Kidney capillary endothelial cell (primary cell): ENCODE results near the gene CSRP1.
A peak's percentile ranks its signal among the peaks of the same experiment; 100 is the strongest.

Experiments used
- DNase-seq: peaks from one replicate; pipeline ENCODE4 v3.0.0-alpha.2; 2018; ENCODE audit warnings: low spot score

Gene CSRP1

GRCh38 chr1:201455098-201455497 lies 51.8 kb downstream of the CSRP1 start:
- DNase-seq: no peak

- no peak for DNase-seq
Observed at GRCh38 chr1:201454608-201455007, 52.3 kb downstream of the CSRP1 start.

- DNase-seq: no peak
Observed at GRCh38 chr1:201452866-201453265, 54.1 kb downstream of the CSRP1 start.

- DNase-seq: peak; percentile 82
Observed at GRCh38 chr1:201450721-201451291, 56.1 kb downstream of the CSRP1 start.

- DNase-seq: no peak
Observed at GRCh38 chr1:201448990-201449389, 57.9 kb downstream of the CSRP1 start.

- peak; percentile 68 for DNase-seq
Observed at GRCh38 chr1:201447903-201448871, 58.7 kb downstream of the CSRP1 start.

GRCh38 chr1:201445310-201445709 lies 61.6 kb downstream of the CSRP1 start:
- DNase-seq: no peak

- DNase-seq: no peak
Observed at GRCh38 chr1:201444792-201445191, 62.1 kb downstream of the CSRP1 start.

GRCh38 chr1:201443747-201444146 lies 63.2 kb downstream of the CSRP1 start:
- DNase-seq: no peak

- no peak for DNase-seq
Observed at GRCh38 chr1:201436969-201437368, 70.0 kb downstream of the CSRP1 start.

GRCh38 chr1:201436393-201436792 lies 70.5 kb downstream of the CSRP1 start:
- no peak for DNase-seq

GRCh38 chr1:201434266-201434665 lies 72.7 kb downstream of the CSRP1 start:
- no peak for DNase-seq

- DNase-seq: no peak
Observed at GRCh38 chr1:201433609-201434008, 73.3 kb downstream of the CSRP1 start.
